ENCODE data around the gene SLC24A3. TPM values are rescaled to one million over a fixed set of nuclear protein-coding genes. Genes with fewer than 3 reads are reported as not detected.

SLC24A3 gene
- total and polyA plus RNA-seq, 2 of the 13 experiments (the other 11 are each of a cell fraction or from before 2014, with no cell fraction given), result not detected

DNA sequence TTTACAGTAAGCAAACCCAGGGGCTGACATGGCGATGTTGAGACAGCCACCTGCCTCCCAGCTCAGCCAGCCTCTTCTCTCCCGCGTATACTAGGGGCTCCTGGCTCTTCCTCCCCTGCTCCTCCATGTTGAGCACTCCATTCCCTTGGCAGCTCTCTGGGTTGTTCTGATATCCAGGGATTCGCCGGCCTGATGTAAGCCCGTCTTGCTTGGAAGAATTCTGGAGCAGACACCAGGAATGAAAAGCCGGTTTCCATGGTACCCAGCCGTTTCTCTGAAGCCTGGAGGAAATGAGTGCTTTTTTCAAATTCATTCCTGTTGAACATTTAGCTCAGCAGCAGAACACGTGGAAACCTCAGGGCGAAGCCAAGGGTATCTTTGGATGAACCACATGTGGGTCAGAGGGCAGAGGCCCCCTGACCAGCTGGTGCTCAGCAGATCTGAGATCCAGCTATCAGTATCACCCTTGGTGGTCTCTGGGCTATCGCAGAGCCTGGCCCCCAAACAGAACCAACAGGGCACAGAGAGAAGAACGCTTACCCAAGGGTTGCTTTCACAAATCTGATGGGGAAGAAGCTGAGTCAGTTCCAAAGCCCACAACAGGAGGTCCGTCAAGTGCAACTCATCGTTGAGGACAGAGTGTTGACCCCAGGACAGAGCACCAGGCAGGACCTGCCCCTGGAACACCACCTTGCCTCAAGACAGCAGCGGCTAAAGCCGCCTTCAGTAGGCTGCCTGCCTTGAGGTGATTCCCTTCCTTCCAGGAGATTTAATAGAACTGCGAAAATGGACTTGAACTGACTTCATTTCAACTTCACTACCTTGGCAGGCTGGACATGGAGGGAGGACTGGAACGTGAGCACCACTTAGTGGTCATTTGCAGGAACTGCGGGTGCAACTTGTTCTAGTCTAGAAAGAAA is 449.5 kb downstream of the SLC24A3 start (continued):
- TF ChIP-seq, protein P1, sequence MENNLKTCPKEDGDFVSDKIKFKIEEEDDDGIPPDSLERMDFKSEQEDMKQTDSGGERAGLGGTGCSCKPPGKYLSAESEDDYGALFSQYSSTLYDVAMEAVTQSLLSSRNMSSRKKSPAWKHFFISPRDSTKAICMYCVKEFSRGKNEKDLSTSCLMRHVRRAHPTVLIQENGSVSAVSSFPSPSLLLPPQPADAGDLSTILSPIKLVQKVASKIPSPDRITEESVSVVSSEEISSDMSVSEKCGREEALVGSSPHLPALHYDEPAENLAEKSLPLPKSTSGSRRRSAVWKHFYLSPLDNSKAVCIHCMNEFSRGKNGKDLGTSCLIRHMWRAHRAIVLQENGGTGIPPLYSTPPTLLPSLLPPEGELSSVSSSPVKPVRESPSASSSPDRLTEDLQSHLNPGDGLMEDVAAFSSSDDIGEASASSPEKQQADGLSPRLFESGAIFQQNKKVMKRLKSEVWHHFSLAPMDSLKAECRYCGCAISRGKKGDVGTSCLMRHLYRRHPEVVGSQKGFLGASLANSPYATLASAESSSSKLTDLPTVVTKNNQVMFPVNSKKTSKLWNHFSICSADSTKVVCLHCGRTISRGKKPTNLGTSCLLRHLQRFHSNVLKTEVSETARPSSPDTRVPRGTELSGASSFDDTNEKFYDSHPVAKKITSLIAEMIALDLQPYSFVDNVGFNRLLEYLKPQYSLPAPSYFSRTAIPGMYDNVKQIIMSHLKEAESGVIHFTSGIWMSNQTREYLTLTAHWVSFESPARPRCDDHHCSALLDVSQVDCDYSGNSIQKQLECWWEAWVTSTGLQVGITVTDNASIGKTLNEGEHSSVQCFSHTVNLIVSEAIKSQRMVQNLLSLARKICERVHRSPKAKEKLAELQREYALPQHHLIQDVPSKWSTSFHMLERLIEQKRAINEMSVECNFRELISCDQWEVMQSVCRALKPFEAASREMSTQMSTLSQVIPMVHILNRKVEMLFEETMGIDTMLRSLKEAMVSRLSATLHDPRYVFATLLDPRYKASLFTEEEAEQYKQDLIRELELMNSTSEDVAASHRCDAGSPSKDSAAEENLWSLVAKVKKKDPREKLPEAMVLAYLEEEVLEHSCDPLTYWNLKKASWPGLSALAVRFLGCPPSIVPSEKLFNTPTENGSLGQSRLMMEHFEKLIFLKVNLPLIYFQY (CRISPR knock-in tag; IDR thresholded peaks at IDR 0.05; ENCODE audit: borderline replicate concordance), result no peak
- TF ChIP-seq, protein P2, sequence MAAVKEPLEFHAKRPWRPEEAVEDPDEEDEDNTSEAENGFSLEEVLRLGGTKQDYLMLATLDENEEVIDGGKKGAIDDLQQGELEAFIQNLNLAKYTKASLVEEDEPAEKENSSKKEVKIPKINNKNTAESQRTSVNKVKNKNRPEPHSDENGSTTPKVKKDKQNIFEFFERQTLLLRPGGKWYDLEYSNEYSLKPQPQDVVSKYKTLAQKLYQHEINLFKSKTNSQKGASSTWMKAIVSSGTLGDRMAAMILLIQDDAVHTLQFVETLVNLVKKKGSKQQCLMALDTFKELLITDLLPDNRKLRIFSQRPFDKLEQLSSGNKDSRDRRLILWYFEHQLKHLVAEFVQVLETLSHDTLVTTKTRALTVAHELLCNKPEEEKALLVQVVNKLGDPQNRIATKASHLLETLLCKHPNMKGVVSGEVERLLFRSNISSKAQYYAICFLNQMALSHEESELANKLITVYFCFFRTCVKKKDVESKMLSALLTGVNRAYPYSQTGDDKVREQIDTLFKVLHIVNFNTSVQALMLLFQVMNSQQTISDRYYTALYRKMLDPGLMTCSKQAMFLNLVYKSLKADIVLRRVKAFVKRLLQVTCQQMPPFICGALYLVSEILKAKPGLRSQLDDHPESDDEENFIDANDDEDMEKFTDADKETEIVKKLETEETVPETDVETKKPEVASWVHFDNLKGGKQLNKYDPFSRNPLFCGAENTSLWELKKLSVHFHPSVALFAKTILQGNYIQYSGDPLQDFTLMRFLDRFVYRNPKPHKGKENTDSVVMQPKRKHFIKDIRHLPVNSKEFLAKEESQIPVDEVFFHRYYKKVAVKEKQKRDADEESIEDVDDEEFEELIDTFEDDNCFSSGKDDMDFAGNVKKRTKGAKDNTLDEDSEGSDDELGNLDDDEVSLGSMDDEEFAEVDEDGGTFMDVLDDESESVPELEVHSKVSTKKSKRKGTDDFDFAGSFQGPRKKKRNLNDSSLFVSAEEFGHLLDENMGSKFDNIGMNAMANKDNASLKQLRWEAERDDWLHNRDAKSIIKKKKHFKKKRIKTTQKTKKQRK (IDR thresholded peaks at IDR 0.05; ENCODE audit: low read length), result no peak
- TF ChIP-seq YEATS2 (CRISPR knock-in tag; IDR thresholded peaks at IDR 0.05; ENCODE audit: borderline replicate concordance), result peak; percentile 66; the same call in 1 of the 2 replicates
- TF ChIP-seq ZNF124 (CRISPR knock-in tag; IDR thresholded peaks at IDR 0.05), result no peak
- TF ChIP-seq, protein P3, sequence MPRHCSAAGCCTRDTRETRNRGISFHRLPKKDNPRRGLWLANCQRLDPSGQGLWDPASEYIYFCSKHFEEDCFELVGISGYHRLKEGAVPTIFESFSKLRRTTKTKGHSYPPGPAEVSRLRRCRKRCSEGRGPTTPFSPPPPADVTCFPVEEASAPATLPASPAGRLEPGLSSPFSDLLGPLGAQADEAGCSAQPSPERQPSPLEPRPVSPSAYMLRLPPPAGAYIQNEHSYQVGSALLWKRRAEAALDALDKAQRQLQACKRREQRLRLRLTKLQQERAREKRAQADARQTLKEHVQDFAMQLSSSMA (CRISPR knock-in tag; IDR thresholded peaks at IDR 0.05), result 0 out of 2 replicates have a peak, but pooled peaks have one; percentile 64
- TF ChIP-seq CBX2 (IDR thresholded peaks at IDR 0.05; ENCODE audit: low read depth, low read length), result no peak
- no peak for TF ChIP-seq CBX2 (CRISPR knock-in tag; IDR thresholded peaks at IDR 0.05; ENCODE audit: low read depth)
- TF ChIP-seq, protein P4, sequence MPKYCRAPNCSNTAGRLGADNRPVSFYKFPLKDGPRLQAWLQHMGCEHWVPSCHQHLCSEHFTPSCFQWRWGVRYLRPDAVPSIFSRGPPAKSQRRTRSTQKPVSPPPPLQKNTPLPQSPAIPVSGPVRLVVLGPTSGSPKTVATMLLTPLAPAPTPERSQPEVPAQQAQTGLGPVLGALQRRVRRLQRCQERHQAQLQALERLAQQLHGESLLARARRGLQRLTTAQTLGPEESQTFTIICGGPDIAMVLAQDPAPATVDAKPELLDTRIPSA (CRISPR knock-in tag; IDR thresholded peaks at IDR 0.05; ENCODE audit: borderline replicate concordance), result no peak
- no peak for TF ChIP-seq ZNF678 (CRISPR knock-in tag; IDR thresholded peaks at IDR 0.05)
- TF ChIP-seq POLR2AphosphoS5 (IDR thresholded peaks at IDR 0.05; ENCODE audit: low read depth, low read length), result no peak
- TF ChIP-seq, protein P5, sequence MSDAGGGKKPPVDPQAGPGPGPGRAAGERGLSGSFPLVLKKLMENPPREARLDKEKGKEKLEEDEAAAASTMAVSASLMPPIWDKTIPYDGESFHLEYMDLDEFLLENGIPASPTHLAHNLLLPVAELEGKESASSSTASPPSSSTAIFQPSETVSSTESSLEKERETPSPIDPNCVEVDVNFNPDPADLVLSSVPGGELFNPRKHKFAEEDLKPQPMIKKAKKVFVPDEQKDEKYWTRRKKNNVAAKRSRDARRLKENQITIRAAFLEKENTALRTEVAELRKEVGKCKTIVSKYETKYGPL (CRISPR knock-in tag; IDR thresholded peaks at IDR 0.05), result no peak
- no peak for TF ChIP-seq SOX5 (CRISPR knock-in tag; IDR thresholded peaks at IDR 0.05; ENCODE audit: borderline replicate concordance)
- TF ChIP-seq, protein P6, sequence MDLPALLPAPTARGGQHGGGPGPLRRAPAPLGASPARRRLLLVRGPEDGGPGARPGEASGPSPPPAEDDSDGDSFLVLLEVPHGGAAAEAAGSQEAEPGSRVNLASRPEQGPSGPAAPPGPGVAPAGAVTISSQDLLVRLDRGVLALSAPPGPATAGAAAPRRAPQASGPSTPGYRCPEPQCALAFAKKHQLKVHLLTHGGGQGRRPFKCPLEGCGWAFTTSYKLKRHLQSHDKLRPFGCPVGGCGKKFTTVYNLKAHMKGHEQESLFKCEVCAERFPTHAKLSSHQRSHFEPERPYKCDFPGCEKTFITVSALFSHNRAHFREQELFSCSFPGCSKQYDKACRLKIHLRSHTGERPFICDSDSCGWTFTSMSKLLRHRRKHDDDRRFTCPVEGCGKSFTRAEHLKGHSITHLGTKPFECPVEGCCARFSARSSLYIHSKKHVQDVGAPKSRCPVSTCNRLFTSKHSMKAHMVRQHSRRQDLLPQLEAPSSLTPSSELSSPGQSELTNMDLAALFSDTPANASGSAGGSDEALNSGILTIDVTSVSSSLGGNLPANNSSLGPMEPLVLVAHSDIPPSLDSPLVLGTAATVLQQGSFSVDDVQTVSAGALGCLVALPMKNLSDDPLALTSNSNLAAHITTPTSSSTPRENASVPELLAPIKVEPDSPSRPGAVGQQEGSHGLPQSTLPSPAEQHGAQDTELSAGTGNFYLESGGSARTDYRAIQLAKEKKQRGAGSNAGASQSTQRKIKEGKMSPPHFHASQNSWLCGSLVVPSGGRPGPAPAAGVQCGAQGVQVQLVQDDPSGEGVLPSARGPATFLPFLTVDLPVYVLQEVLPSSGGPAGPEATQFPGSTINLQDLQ (CRISPR knock-in tag; IDR thresholded peaks at IDR 0.05), result no peak
- no peak for TF ChIP-seq ZSCAN22 (CRISPR knock-in tag; IDR thresholded peaks at IDR 0.05)
